K562 (cell line): ENCODE results near the gene MED29. TPM values are rescaled to one million over a fixed set of nuclear protein-coding genes. Genes with fewer than 3 reads are reported as not detected.

Experiments
- ARNT ChIP-seq, 2 experiments: fragments of 450-650 bp; IDR thresholded peaks; 2 replicates each; pipeline ENCODE4 v1.6.1; 2016; ENCODE audit warnings: mild to moderate bottlenecking in 1 of 2
- BCL6 ChIP-seq: fragments of 250-450 bp; sonication (Bioruptor Pico); IDR thresholded peaks from 2 replicates; pipeline ENCODE4 v1.4.0; 2020
- CHD7 ChIP-seq: fragments of 200-600 bp; sonication (generic); IDR thresholded peaks from one replicate; pipeline ENCODE4 v1.6.1; 2012; ENCODE audit warnings: mild to moderate bottlenecking, low read depth, low read length, inconsistent platforms
- CTCFL ChIP-seq: IDR thresholded peaks from 2 replicates; pipeline ENCODE4 v1.6.1; 2011; ENCODE audit warnings: borderline replicate concordance, low read depth, mild to moderate bottlenecking, moderate library complexity, low read length; ENCODE audit not compliant: insufficient read depth, poor library complexity, severe bottlenecking
- FOS ChIP-seq: IDR thresholded peaks from 3 replicates; pipeline ENCODE4 v1.6.1; 2011; ENCODE audit not compliant: insufficient read length; ENCODE audit errors: extremely low read depth
- NFYB ChIP-seq: IDR thresholded peaks from 2 replicates; pipeline ENCODE4 v1.6.1; 2011; ENCODE audit warnings: mild to moderate bottlenecking, moderate library complexity; ENCODE audit not compliant: insufficient read length; ENCODE audit errors: extremely low read depth
- SMAD2 ChIP-seq: fragments of 150-350 bp; IDR thresholded peaks from 2 replicates; pipeline ENCODE4 v1.6.1; 2014; ENCODE audit warnings: low read depth, mild to moderate bottlenecking, low read length
- SP1 ChIP-seq: sonication (generic); formaldehyde crosslinking; IDR thresholded peaks from 2 replicates; pipeline ENCODE4 v1.8.1; 2022; ENCODE audit warnings: mild to moderate bottlenecking, missing genetic modification reagents
- ZFPM2 ChIP-seq: fragments of 250-450 bp; sonication (Bioruptor Pico); IDR thresholded peaks from 2 replicates; pipeline ENCODE4 v1.5.1; 2022; ENCODE audit warnings: mild to moderate bottlenecking
- ZNF165 ChIP-seq: fragments of 250-450 bp; sonication (Bioruptor Pico); IDR thresholded peaks from 2 replicates; pipeline ENCODE4 v1.4.0; 2020; ENCODE audit warnings: borderline replicate concordance
- ZNF239 ChIP-seq: fragments of 250-450 bp; sonication (Bioruptor Pico); IDR thresholded peaks from 2 replicates; pipeline ENCODE4 v1.4.0; 2020; ENCODE audit warnings: mild to moderate bottlenecking
- ZNF778 ChIP-seq: fragments of 450-650 bp; formaldehyde crosslinking; IDR thresholded peaks from 2 replicates; pipeline ENCODE4 v1.4.0; 2020; ENCODE audit warnings: mild to moderate bottlenecking, moderate library complexity
- polyA plus RNA-seq, 8 experiments: library from polyadenylated mRNA; depleted of rRNA in 4 of 8; stranded (reverse) in 5 of 8; unstranded in 3 of 8; fragments of >200 nt; fragmentation: Nextera tagmentation in 2 of 8; fragmentation: Illumina TruSeq in 1 of 8; extraction: Ambion mirVana in 2 of 8; extraction: Trizol in 1 of 8; gene quantifications; 2 replicates each; pipeline versions ENCODE4 v1.2.1 to v1.2.3, GENCODE V29; 2011 to 2014; ENCODE audit warnings: inconsistent platforms in 1 of 8, missing spikeins in 1 of 8
- total RNA-seq, 7 experiments: library from RNA; depleted of rRNA in 6 of 7; stranded (reverse); fragments of >200 nt in 6 of 7; fragmentation: Illumina TruSeq in 2 of 7; extraction: Trizol in 2 of 7; gene quantifications; 2 replicates each; pipeline versions ENCODE4 v1.2.1 to v1.2.3, GENCODE V29; 2011 to 2021; ENCODE audit warnings: low replicate concordance in 1 of 7

Gene MED29
- total and polyA plus RNA-seq, 9 of the 15 experiments (the other 6 are each of a cell fraction or from before 2014, with no cell fraction given) = 1.8 to 22.6 (median 12.4) TPM

GRCh38 chr19:39430675-39431593 is 39.8 kb downstream of the MED29 start (continued):
- TF ChIP-seq CHD7 (no peak), ZNF778 (CRISPR knock-in tag) (no peak), NFYB (peak; percentile 54), FOS (peak; percentile 3), ZNF165 (CRISPR knock-in tag) (no peak), CTCFL (no peak), ZNF239 (CRISPR knock-in tag) (no peak), ZFPM2 (CRISPR knock-in tag) (no peak), ARNT (IDR thresholded peaks at IDR 0.05) (no peak), SP1 (CRISPR knock-in tag) (peak; percentile 61; the same call in 1 of the 2 replicates), SMAD2 (no peak), BCL6 (CRISPR knock-in tag) (no peak)
